ENCODE results near the gene ESR1. TPM values are rescaled to one million over a fixed set of nuclear protein-coding genes. Genes with fewer than 3 reads are reported as not detected.

ESR1 gene
- total RNA-seq, 3 donors from 2014 or later = 2.2 to 74.5 (median 67.5) TPM

GRCh38 chr6:152059909-152060308 lies 252.4 kb downstream of the ESR1 start:
- no peaks in the 10 kb centered on the region for H3K27me3 ChIP-seq
- H3K36me3 ChIP-seq = no peaks in the 10 kb centered on the region
- TF ChIP-seq POLR2AphosphoS5 (IDR thresholded peaks at IDR 0.05) (no peak), POLR2A (IDR thresholded peaks at IDR 0.05) (no peak)
- TF ChIP-seq, protein P1, sequence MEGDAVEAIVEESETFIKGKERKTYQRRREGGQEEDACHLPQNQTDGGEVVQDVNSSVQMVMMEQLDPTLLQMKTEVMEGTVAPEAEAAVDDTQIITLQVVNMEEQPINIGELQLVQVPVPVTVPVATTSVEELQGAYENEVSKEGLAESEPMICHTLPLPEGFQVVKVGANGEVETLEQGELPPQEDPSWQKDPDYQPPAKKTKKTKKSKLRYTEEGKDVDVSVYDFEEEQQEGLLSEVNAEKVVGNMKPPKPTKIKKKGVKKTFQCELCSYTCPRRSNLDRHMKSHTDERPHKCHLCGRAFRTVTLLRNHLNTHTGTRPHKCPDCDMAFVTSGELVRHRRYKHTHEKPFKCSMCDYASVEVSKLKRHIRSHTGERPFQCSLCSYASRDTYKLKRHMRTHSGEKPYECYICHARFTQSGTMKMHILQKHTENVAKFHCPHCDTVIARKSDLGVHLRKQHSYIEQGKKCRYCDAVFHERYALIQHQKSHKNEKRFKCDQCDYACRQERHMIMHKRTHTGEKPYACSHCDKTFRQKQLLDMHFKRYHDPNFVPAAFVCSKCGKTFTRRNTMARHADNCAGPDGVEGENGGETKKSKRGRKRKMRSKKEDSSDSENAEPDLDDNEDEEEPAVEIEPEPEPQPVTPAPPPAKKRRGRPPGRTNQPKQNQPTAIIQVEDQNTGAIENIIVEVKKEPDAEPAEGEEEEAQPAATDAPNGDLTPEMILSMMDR (IDR thresholded peaks at IDR 0.05) = no peak
- no peak overlapping the region for H3K4me3 ChIP-seq
- H3K4me1 ChIP-seq = no peaks in the 10 kb centered on the region
- H3K9me3 ChIP-seq = no peaks in the 10 kb centered on the region
- DNase-seq (ENCODE audit: low spot score in 2 of 2) = no peak
- intact Hi-C loops (cut with DNase I; ENCODE audit: low total_unique reads) = no loop called here
- no peak overlapping the region for H3K27ac ChIP-seq

GRCh38 chr6:152062476-152062875 lies 255.0 kb downstream of the ESR1 start:
- H3K27me3 ChIP-seq = no peaks in the 10 kb centered on the region
- H3K9me3 ChIP-seq = no peaks in the 10 kb centered on the region
- H3K27ac ChIP-seq = no peak overlapping the region
- TF ChIP-seq POLR2AphosphoS5 (IDR thresholded peaks at IDR 0.05) (no peak), POLR2A (IDR thresholded peaks at IDR 0.05) (no peak)
- TF ChIP-seq, protein P1 (IDR thresholded peaks at IDR 0.05) = no peak
- no peaks in the 10 kb centered on the region for H3K4me1 ChIP-seq
- intact Hi-C loops (cut with DNase I; ENCODE audit: low total_unique reads) = no loop called here
- DNase-seq (ENCODE audit: low spot score in 2 of 2) = no peak
- no peak overlapping the region for H3K4me3 ChIP-seq
- H3K36me3 ChIP-seq = no peaks in the 10 kb centered on the region

DNA sequence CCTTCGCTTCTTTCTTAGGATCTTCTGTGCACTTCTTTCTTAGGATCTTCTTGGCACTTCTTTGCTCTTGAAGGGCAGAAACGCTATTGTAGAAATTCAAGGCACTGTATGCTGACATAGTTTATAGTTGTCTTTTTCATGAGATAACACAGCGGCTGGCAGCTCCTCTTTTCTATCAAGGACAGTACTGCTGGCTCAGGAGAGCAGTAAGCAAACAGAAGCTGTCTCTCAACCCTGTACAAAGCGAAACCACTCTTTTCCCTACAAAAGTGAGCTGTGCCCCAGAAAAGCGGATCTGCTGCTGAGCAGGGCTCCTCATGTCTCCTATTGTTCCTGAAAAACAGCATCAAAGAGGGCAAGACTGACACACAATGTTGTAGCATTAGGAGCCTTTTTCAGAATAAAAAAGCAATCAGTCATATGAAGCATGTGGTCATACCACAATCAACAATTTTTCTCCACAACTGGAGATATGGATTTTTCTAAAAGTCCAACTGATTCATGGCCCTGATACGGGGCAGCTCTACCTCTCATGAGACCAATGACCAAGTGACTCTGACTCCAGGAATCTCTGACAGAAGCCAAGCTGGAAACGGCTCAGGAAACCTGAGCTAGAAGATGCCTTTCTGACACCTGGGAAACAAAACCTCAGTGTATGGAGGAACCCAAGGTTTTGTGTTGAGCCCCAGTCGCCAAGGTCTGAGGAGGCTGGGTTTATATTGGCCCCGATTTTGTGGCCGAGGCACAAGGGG lies 255.9 kb downstream of the ESR1 start:
- intact Hi-C loops (cut with DNase I; ENCODE audit: low total_unique reads) = no loop called here
- no peak for TF ChIP-seq POLR2A (IDR thresholded peaks at IDR 0.05)
- Histone ChIP-seq H3K4me1 (no peaks in the 10 kb centered on the region), H3K36me3 (no peaks in the 10 kb centered on the region), H3K9me3 (no peaks in the 10 kb centered on the region), H3K4me3 (no peak overlapping the region), H3K27me3 (no peaks in the 10 kb centered on the region), H3K27ac (no peak overlapping the region)
- no peak for DNase-seq (ENCODE audit: low spot score in 2 of 2)

DNA sequence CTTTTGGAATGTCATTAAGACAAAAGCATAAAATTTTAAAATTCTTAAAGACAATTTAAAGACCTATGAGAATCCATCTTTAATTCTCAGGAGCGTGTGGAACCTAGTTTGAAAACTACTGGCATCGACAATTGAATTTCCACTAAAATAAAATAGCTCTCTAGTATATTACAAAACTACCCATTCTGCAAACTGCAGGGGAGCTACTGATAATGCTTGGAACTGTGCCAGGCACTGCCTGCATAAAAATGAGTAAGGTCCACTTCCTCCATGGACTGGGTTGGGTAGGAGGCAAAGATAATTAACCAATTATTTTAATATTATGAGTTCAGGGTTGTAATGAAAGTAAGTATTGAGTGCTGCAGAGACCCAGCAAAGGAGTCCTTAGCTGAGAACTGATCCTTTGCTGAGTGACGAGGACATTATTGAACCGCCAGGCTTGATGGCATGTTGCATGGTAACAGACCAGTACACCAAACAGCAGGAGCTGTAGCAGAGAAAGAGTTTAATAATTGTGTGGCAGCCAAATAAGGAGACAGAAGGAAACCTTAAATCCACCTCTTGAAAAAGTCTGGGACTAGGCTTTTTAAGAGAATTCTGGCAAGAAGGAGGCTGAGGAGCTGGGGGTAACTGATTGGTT lies 261.3 kb downstream of the ESR1 start:
- Histone ChIP-seq H3K27ac (no peak overlapping the region), H3K9me3 (no peaks in the 10 kb centered on the region), H3K4me1 (no peaks in the 10 kb centered on the region), H3K27me3 (no peaks in the 10 kb centered on the region), H3K4me3 (no peak overlapping the region), H3K36me3 (no peaks in the 10 kb centered on the region)
- TF ChIP-seq POLR2AphosphoS5 (IDR thresholded peaks at IDR 0.05) = no peak
- TF ChIP-seq POLR2A (IDR thresholded peaks at IDR 0.05) = no peak
- intact Hi-C loops (cut with DNase I; ENCODE audit: low total_unique reads) = loop anchor here (5.0 kb wide), 1 partner anchor 194 kb away; no protein-coding TSS in a partner anchor
- DNase-seq (ENCODE audit: low spot score in 2 of 2) = no peak

DNA sequence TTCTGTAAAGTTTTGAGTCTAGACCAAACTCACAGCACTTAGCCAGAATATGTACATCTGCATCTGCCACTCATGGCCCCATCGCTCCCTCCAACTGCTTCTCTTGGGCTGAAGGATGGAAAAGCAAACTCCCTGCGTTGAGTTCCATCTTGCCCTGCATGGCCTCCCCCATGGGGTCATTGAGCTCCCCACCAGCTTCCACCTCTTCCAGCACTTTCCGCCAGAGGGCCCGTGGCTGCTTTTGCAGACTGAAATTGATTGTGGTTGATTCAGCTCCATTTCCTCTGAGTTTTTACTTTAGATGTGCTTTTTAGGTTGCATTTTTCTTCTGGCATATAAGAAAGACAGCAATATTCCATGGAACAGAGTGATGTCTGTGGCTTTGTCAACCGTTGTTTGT lies 263.1 kb downstream of the ESR1 start:
- Histone ChIP-seq H3K9me3 (peaks cover 0 to 6% of the 10 kb centered on the region in 2 donors), H3K27me3 (no peaks in the 10 kb centered on the region), H3K27ac (no peak overlapping the region), H3K4me3 (no peak overlapping the region), H3K36me3 (no peaks in the 10 kb centered on the region), H3K4me1 (no peaks in the 10 kb centered on the region)
- no peak for DNase-seq (ENCODE audit: low spot score in 2 of 2)
- intact Hi-C loops (cut with DNase I; ENCODE audit: low total_unique reads) = no loop called here
- TF ChIP-seq, protein P1 (IDR thresholded peaks at IDR 0.05) = no peak
- TF ChIP-seq POLR2A (IDR thresholded peaks at IDR 0.05) (no peak), POLR2AphosphoS5 (IDR thresholded peaks at IDR 0.05) (no peak)

- TF ChIP-seq, protein P1 (IDR thresholded peaks at IDR 0.05) = no peak
- TF ChIP-seq POLR2A (IDR thresholded peaks at IDR 0.05) (no peak), POLR2AphosphoS5 (IDR thresholded peaks at IDR 0.05) (no peak)
- Histone ChIP-seq H3K27ac (no peak overlapping the region), H3K36me3 (no peaks in the 10 kb centered on the region), H3K4me1 (no peaks in the 10 kb centered on the region), H3K27me3 (no peaks in the 10 kb centered on the region), H3K4me3 (no peak overlapping the region), H3K9me3 (peaks cover 5 to 11% of the 10 kb centered on the region in 2 donors)
- intact Hi-C loops (cut with DNase I; ENCODE audit: low total_unique reads) = no loop called here
- DNase-seq (ENCODE audit: low spot score in 2 of 2) = no peak
These were observed 263.8 kb downstream of the ESR1 start for GRCh38 chr6:152071318-152071717.

Data from breast epithelium (tissue), 4 donors.